Effector memory CD4-positive, alpha-beta T cell (primary cell): ENCODE results near the gene ADAM22.

Source experiments
- DNase-seq, 3 donors: peaks; one replicate each; pipeline ENCODE4 v3.0.0-alpha.2; 2020
- H3K27ac ChIP-seq: 2 replicates; pipeline ENCODE4 v1.7.0; 2013; ENCODE audit warnings: mild to moderate bottlenecking, low read length, moderate library complexity; ENCODE audit not compliant: insufficient read depth, poor library complexity, severe bottlenecking
- H3K27me3 ChIP-seq: replicated peaks from 2 replicates; pipeline ENCODE4 v1.7.0; 2013; ENCODE audit warnings: mild to moderate bottlenecking, low read length; ENCODE audit not compliant: insufficient read depth, control insufficient read depth, poor library complexity, severe bottlenecking
- H3K36me3 ChIP-seq: 2 replicates; pipeline ENCODE4 v1.7.0; 2013; ENCODE audit warnings: mild to moderate bottlenecking, low read length, moderate library complexity; ENCODE audit not compliant: control insufficient read depth, insufficient read depth
- H3K4me1 ChIP-seq: 2 replicates; pipeline ENCODE4 v1.7.0; 2013; ENCODE audit warnings: low read length, mild to moderate bottlenecking; ENCODE audit not compliant: control insufficient read depth, insufficient read depth, poor library complexity, severe bottlenecking
- H3K4me3 ChIP-seq: 2 replicates; pipeline ENCODE4 v1.7.0; 2013; ENCODE audit warnings: low read length, low read depth, mild to moderate bottlenecking; ENCODE audit not compliant: insufficient read depth, poor library complexity, severe bottlenecking
- H3K9me3 ChIP-seq: 2 replicates; pipeline ENCODE4 v1.7.0; 2013; ENCODE audit warnings: mild to moderate bottlenecking, low read length, moderate library complexity; ENCODE audit not compliant: control insufficient read depth

The ADAM22 gene

GRCh38 chr7:88115258-88115796 lies 181.3 kb downstream of the ADAM22 start:
- DNase-seq = no peak

DNA sequence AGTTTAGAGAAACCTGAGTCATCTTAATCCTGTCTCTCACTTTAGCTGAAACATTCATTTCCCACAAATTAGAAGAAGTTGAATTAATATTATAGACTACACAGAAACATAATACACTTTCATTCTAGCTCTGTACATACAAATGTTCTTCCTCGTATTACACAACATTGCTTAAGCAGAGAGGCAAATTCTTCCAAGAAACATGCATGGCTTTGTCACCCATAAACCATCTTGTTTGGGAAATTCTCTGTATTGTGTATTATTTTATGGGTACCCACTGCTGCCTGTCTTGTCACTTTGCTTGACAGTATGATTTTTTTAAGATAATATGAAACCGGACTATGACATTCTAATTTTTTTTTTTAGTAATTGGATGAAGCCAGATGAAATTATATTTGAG lies 181.8 kb downstream of the ADAM22 start:
- DNase-seq = no peak
- no peaks in the 10 kb centered on the region for H3K36me3 ChIP-seq
- no peaks in the 10 kb centered on the region for H3K9me3 ChIP-seq
- H3K4me3 ChIP-seq = no peak overlapping the region
- no peaks in the 10 kb centered on the region for H3K4me1 ChIP-seq
- H3K27ac ChIP-seq = no peak overlapping the region
- H3K27me3 ChIP-seq = no peaks in the 10 kb centered on the region

More at GRCh38 chr7:88115258-88115796, 181.3 kb downstream of the ADAM22 start:
- H3K4me1 ChIP-seq = no peaks in the 10 kb centered on the region
- H3K36me3 ChIP-seq = no peaks in the 10 kb centered on the region
- no peak overlapping the region for H3K4me3 ChIP-seq
- no peaks in the 10 kb centered on the region for H3K27me3 ChIP-seq
- no peak overlapping the region for H3K27ac ChIP-seq
- no peaks in the 10 kb centered on the region for H3K9me3 ChIP-seq

DNA sequence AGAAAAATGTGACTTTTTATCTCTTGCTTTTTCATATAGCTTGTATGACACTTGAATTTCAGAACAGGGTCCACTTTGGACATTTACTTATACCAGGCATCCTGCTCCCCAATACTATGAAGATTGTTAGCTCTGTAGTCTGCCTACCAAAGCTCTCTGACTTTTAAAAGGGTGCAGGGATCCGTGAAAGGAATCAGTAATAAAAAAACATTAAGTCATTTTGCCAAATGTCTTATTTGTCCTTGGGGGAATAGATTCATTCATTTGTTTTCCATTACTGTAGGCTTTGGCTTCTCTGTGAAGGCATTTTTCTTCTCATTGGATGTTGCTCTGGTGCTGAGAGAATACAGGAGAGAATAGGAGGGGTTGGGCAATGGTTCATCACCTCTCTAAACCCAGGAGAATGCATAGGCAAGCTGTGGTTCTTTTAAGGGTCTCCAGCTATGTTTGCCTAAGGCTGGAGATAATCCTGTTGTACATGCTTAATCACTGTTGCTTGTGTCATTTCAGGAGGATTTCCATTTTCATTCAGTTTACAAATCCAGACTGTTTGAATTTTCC lies 182.3 kb downstream of the ADAM22 start:
- Histone ChIP-seq H3K4me3 (no peak overlapping the region), H3K27ac (no peak overlapping the region), H3K36me3 (no peaks in the 10 kb centered on the region), H3K9me3 (no peaks in the 10 kb centered on the region), H3K27me3 (no peaks in the 10 kb centered on the region), H3K4me1 (no peaks in the 10 kb centered on the region)
- no peak for DNase-seq

- DNase-seq = no peak
- H3K36me3 ChIP-seq = no peaks in the 10 kb centered on the region
These were observed 183.3 kb downstream of the ADAM22 start for GRCh38 chr7:88117325-88117724.

DNA sequence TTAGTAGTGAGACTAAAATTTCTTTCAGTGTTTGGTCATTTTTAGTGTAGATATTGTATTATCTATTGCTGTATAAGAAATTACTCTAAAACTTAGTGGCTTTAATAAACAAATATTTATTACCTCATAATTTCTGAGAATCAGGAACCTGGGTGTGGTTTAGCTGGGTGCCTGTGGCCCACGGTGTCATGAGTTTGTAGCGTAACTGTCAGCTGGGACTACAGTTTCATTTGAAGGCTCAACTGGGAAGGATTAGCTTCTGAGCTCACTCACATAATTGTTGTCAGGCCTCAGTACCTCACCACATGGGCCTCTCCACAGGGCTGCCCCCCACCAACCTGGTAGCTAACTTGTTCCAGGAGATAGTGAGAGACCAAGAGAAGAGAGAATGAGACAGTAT lies 187.3 kb downstream of the ADAM22 start:
- Histone ChIP-seq H3K4me3 (no peak overlapping the region), H3K9me3 (no peaks in the 10 kb centered on the region), H3K27ac (no peak overlapping the region), H3K27me3 (no peaks in the 10 kb centered on the region), H3K36me3 (no peaks in the 10 kb centered on the region), H3K4me1 (no peaks in the 10 kb centered on the region)
- DNase-seq = no peak

More at GRCh38 chr7:88117325-88117724, 183.3 kb downstream of the ADAM22 start:
- Histone ChIP-seq H3K27ac (no peak overlapping the region), H3K9me3 (no peaks in the 10 kb centered on the region), H3K27me3 (no peaks in the 10 kb centered on the region), H3K4me1 (no peaks in the 10 kb centered on the region), H3K4me3 (no peak overlapping the region)

DNA sequence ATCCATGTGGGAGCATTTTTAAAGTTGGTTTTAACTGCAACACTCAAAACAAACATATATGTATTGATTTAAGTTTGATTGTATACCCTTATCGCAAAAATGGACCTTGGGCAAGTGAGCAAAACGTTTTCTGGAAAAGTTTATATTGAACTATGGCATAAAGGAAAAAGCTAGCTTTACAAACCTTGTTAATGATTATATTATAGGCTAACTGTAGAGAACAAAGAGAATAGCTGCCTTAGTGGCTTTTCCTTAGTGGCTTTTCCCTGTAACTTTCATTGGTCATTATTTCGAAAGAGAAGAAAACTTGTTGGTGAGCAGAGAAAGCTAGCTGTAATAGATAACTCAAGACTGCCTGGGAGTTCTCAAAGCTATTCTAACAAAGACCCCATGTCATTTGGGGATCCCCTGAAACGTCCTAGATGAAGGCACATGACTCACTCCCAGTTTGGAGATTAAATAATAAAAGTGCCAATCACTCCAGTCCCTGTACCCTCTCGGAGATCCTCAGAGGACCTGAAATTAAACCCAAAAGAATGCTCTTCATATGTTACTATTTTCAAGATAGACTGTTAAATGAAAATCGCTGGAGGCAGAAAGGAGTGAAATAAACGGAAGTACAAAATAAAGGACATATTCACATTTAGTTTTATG lies 193.7 kb downstream of the ADAM22 start:
- H3K9me3 ChIP-seq = no peaks in the 10 kb centered on the region

DNA sequence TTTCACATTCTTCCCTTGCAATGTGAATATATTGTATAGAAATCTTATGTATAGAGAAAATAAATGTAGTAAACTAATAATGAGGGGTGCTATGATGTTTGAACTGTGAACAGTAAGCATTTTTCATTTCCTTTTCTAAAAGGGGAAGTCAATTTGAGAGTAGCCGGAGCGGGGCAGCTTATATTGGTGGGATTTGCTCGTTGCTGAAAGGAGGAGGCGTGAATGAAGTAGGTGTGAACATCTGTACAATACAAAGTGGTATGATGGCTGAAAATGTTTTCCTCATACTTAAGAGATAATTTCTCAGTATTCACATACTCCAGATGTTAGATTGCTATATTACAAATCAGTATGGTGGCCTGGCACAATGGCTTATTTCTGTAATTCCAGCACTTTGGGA lies 198.7 kb downstream of the ADAM22 start:
- DNase-seq = no peak
- H3K9me3 ChIP-seq = no peaks in the 10 kb centered on the region
- H3K36me3 ChIP-seq = no peaks in the 10 kb centered on the region
- no peaks in the 10 kb centered on the region for H3K4me1 ChIP-seq
- H3K4me3 ChIP-seq = no peak overlapping the region
- no peak overlapping the region for H3K27ac ChIP-seq
- no peaks in the 10 kb centered on the region for H3K27me3 ChIP-seq

More for the DNA sequence above, 193.7 kb downstream of the ADAM22 start:
- no peak overlapping the region for H3K27ac ChIP-seq
- H3K36me3 ChIP-seq = no peaks in the 10 kb centered on the region
- no peak overlapping the region for H3K4me3 ChIP-seq
- H3K27me3 ChIP-seq = no peaks in the 10 kb centered on the region
- no peak for DNase-seq
- H3K4me1 ChIP-seq = no peaks in the 10 kb centered on the region

GRCh38 chr7:88140947-88141346 lies 206.9 kb downstream of the ADAM22 start:
- no peak for DNase-seq

DNA sequence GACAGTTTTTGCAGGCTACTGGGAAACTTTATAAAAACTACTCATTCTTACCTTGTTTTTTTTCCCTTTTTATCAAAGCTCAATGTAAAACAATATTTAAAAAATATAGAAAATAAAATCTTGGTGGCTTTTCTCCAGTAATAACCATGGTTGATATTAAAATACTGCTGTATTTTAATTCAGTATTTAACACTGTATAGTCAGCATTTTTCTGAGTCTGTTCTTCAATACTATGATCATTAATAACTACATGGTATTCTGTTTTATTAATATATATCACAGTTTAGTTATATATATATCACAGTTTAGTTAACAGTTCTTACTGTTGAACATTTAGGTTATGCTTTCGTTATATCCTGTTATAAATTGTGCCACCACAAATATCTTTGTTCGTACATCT lies 207.4 kb downstream of the ADAM22 start:
- H3K4me1 ChIP-seq = no peaks in the 10 kb centered on the region
- no peak for DNase-seq
- no peaks in the 10 kb centered on the region for H3K36me3 ChIP-seq
- H3K4me3 ChIP-seq = no peak overlapping the region
- no peak overlapping the region for H3K27ac ChIP-seq
- H3K9me3 ChIP-seq = no peaks in the 10 kb centered on the region
- H3K27me3 ChIP-seq = no peaks in the 10 kb centered on the region

More at GRCh38 chr7:88140947-88141346, 206.9 kb downstream of the ADAM22 start:
- no peak overlapping the region for H3K27ac ChIP-seq
- no peaks in the 10 kb centered on the region for H3K4me1 ChIP-seq
- no peaks in the 10 kb centered on the region for H3K9me3 ChIP-seq
- no peaks in the 10 kb centered on the region for H3K27me3 ChIP-seq
- no peaks in the 10 kb centered on the region for H3K36me3 ChIP-seq
- H3K4me3 ChIP-seq = no peak overlapping the region

DNA sequence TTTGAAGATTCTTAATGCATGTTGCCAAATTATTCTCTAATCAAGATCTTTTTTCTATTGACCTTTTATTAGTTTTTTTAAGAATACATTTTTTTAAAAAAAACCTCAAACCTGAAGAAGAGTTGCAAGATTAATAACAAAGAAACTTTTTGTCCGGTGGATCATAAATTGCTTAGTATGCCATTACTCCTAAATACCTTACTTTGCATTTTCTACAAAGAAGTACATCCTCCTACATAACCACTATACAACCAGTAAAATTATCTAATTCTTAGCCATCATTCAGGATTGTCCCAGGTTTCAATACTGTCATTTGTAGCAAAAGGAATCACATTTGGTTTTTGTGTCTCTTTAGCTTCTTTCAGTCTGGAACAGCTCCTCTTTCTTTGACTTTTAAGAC lies 207.9 kb downstream of the ADAM22 start:
- no peaks in the 10 kb centered on the region for H3K27me3 ChIP-seq
- H3K9me3 ChIP-seq = no peaks in the 10 kb centered on the region
- H3K27ac ChIP-seq = no peak overlapping the region
- H3K4me3 ChIP-seq = no peak overlapping the region
- no peak for DNase-seq
- H3K36me3 ChIP-seq = no peaks in the 10 kb centered on the region
- no peaks in the 10 kb centered on the region for H3K4me1 ChIP-seq
